ENCODE data around the gene WHRN. TPM values are rescaled to one million over a fixed set of nuclear protein-coding genes. Genes with fewer than 3 reads are reported as not detected.

WHRN gene
- total RNA-seq, 1 experiment from 2014 or later: 4.7 TPM

GRCh38 chr9:114394523-114395333 is 110.5 kb downstream of the WHRN start:
- in situ Hi-C loops (cut with HindIII; ENCODE audit: low sequenced_read_pairs): no loop called here
- DNase-seq (ENCODE audit: low spot score): no peak

GRCh38 chr9:114392749-114393112 is 112.5 kb downstream of the WHRN start:
- DNase-seq (ENCODE audit: low spot score): no peak
- in situ Hi-C loops (cut with HindIII; ENCODE audit: low sequenced_read_pairs): no loop called here

GRCh38 chr9:114390952-114391351 is 114.3 kb downstream of the WHRN start:
- DNase-seq (ENCODE audit: low spot score): no peak
- in situ Hi-C loops (cut with HindIII; ENCODE audit: low sequenced_read_pairs): no loop called here

DNA sequence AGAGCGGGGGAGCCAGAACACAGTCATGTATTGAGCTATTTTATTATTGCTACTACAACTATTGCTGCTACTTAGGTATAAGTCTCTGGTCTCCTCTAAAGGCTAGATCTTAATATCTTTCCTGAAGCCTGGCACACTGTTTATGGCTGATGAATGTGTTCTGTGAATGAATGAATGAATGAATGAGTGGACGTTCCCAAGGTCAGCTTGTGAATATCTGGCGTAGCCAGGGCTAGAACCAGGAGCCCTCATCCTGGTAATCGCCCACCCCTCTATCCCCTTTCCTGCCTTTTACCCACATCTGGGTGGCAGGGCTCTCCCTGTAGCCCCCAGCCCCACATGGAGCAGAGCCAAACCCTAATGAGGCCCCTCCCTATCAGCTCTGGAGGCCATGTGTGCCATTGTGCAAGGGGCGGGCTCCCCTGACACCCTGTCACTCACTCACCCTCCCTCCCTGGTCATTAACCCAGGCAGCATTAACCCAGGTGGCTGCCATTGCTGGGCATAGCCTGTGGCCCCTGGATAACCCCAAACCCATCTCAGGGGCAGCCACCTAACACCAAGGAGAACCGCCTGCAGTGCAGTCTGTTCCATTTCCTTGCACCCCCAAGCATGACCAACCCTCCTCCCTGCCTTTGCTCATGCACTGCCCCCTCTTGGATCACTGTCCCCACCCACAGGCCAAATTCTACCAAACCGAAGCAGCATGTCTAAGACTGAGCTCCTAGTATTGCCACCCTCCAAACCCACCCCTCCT is 115.5 kb downstream of the WHRN start:
- no peak for DNase-seq (ENCODE audit: low spot score)
- in situ Hi-C loops (cut with HindIII; ENCODE audit: low sequenced_read_pairs): no loop called here

- DNase-seq (ENCODE audit: low spot score): no peak
- in situ Hi-C loops (cut with HindIII; ENCODE audit: low sequenced_read_pairs): no loop called here
Measured at GRCh38 chr9:114388764-114389375, 116.4 kb downstream of the WHRN start.

DNA sequence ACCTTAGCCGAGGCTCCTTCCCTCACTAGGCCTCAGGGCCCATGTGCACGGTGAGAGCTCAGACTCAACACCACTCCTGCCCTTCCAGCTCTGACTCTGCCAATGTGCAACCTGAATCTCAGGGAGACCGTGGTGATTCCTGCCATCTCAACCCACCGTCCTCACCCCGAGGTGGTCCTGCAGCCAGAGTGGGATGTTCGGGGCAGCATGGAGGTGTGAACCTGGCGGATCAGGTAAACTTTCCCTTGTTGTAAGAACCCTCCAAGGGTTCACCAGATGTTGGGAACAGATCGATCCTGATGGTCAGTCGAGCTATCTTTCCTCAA is 117.0 kb downstream of the WHRN start:
- in situ Hi-C loops (cut with HindIII; ENCODE audit: low sequenced_read_pairs): no loop called here
- no peak for DNase-seq (ENCODE audit: low spot score)

DNA sequence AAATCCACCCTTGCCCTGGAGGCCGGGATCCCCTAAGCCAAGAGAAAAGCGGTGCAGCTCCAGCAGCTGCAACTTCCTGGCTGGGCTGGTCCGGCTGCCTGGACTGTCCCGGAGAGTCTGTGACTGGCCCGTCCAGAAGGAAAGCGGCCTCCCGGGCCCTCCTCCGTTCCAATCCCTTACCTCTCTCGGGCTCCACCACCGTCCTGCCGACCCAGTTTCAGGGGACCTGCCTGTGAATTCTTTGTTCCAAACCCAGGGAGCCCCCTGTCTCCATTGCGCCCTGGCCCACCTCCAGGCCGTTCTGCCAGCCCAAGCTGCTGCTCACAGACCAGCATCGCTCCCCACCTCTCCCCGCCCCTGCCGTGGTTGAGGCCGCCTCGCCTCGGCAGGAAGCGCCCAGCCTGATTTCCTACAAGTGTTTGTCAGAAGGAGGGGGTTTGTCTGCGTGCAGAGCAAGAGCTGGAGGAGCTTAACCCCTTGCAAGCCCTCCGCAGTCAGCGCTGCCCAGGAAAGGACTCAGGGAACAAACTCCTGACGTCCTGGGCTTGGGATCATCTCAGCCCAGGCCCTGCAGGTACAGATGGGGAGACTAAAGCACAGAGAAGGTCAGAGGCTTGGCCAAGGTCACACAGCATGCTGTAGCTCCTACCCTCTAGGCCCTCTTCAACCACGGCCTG is 117.5 kb downstream of the WHRN start, which contains the start of gene AKNA:
Gene AKNA, minus strand, starts transcription at position 303 of the 677 bp plus-strand sequence. CDS start 6,649 bp downstream, outside the sequence.
- in situ Hi-C loops (cut with HindIII; ENCODE audit: low sequenced_read_pairs): no loop called here
- no peak for DNase-seq (ENCODE audit: low spot score)

DNA sequence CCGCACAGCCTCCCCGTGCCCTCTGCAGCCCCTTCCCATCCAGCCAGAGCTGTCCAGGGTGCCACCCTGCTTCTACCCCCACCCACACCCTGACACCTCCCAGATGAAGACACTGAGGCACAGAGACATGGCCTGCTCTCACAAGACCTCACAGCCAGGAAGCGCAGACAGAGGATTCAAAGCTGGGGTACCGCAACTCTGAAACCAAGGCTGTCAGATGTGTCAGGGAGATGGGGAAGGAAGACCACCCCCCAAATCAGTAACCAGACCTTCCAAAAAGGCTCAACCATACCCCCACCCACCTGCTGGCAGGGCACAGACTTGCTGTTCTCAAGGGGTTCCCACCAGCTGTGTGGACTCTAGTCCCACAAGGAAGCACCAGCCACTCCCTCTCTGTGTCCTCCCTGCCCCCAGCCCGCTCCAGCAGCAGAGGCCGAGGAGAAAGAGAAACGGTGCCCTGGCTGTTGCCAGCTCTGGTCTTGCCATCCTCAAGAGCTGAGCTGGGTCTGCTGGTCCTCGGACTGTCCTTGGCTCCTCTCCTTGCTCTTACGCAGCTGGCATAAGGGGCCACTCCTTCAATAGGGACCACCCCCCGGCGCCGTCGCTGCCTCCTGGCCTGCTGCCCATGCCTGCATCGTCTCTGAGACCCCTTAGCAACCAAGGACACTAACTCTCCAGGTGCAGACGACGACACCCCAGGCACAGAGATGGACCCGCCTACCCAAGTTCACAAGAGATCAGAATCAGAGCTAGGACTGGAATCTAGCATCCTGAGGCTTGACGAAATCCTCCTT is 118.2 kb downstream of the WHRN start:
- no peak for DNase-seq (ENCODE audit: low spot score)
- in situ Hi-C loops (cut with HindIII; ENCODE audit: low sequenced_read_pairs): no loop called here

DNA sequence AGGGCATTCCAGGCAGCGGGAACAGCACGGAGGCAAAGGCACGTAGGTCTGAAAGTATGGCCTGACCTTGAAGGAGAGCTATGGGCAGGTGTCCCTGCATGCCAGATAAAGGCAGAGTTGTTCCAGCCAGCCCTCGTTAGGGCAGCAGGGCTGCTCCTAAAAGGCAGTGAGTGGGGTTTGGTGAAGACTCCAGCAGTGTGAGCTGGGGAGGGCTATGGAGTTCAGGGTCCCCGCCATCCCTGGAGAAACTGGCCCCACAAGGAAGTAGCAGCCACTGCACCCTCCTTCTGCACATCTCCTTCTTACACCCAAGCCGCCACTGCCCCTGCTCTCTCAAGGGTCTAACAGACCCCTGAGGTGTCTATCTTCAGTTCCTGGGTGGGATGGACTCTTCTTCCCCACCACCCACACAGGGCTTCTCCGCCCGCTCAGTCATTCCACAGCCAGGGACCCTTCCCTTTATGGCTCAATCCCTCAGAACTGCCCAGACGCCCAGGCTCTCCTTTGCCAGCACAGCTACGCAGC is 118.8 kb downstream of the WHRN start:
- in situ Hi-C loops (cut with HindIII; ENCODE audit: low sequenced_read_pairs): no loop called here
- DNase-seq (ENCODE audit: low spot score): no peak

GRCh38 chr9:114385397-114386181 is 119.7 kb downstream of the WHRN start:
- DNase-seq (ENCODE audit: low spot score): no peak
- in situ Hi-C loops (cut with HindIII; ENCODE audit: low sequenced_read_pairs): no loop called here

- in situ Hi-C loops (cut with HindIII; ENCODE audit: low sequenced_read_pairs): no loop called here
- DNase-seq (ENCODE audit: low spot score): no peak
Measured at GRCh38 chr9:114384836-114385396, 120.4 kb downstream of the WHRN start.

DNA sequence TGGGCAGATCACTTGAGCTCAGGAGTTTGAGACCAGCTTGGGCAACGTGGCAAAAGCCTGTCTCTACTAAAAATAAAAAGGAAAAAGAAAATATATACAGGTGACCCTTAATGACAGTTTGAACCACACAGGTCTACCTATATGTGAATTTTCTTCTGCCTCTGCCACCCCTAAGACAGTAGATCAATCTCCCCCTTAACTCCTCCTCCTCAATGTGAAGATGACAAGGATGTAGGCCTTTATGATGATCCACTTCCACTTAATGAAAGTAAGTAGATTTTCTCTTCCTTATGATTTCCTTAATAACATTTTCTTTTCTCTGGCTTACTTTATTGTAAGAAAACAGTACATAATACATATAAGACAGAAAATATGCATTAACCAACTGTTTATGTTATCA is 120.9 kb downstream of the WHRN start:
- in situ Hi-C loops (cut with HindIII; ENCODE audit: low sequenced_read_pairs): no loop called here
- no peak for DNase-seq (ENCODE audit: low spot score)

DNA sequence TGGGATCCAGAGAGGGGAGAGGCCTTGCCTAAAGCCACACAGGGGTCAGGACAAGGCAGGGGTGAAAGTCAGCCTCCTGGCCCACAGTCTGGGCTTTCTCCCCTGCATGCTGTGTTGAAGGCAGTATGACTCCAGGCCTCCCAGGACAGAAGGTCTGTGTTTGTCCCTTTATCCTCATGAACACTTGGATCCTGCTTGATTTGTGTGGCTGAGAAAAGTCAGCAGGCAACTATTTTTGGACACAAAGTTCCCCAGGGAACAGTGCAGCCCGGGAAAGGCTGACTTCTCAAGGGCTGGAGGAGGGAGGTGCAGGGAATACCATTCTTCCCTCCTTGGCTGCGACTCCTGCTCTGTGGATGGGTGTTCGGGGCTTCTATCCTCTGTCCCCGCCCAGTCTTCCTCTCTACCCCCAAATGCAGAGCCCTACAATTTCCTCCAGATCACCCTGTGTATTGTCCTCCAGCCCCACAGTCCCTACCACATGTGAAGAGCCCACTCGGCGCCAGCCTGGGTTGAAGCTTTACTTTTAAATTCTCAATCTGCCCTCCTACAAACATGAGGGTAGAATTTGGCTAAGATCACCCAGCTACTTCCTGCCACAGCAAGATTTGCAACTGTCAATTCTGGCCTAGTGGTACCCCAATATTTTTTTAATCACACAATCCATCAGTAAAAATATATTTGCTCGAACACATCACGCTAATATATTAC is 121.6 kb downstream of the WHRN start:
- in situ Hi-C loops (cut with HindIII; ENCODE audit: low sequenced_read_pairs): no loop called here
- DNase-seq (ENCODE audit: low spot score): no peak

- no peak for DNase-seq (ENCODE audit: low spot score)
- in situ Hi-C loops (cut with HindIII; ENCODE audit: low sequenced_read_pairs): no loop called here
Measured at GRCh38 chr9:114382699-114383520, 122.4 kb downstream of the WHRN start.

DNA sequence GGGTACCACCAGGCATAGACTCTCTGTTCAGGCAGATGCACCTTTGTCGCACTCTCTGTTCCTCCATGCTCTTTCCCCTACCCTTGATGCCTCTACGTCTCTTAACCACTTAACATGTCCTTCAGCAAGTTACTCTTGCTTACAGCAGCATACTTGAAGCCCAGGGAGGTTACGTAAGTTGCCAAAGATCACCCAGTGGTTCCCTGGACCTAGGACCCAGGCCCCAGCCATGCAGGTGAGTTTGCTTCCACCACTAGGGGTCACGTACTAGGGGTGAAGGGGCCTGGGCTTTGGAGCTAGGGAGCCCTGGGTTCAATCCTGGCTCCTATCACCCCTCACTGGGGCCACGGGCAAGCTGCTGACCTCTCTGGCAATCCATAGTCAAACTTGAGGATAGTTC is 126.4 kb downstream of the WHRN start:
- DNase-seq (ENCODE audit: low spot score): no peak
- in situ Hi-C loops (cut with HindIII; ENCODE audit: low sequenced_read_pairs): no loop called here

- in situ Hi-C loops (cut with HindIII; ENCODE audit: low sequenced_read_pairs): no loop called here
- no peak for DNase-seq (ENCODE audit: low spot score)
Measured at GRCh38 chr9:114378016-114378415, 127.3 kb downstream of the WHRN start.

All from G401 (cell line).